KMS-11 (cell line): ENCODE measurements around the gene PNKD.
"Not testable (repeated sequence)": the region's sequence is repeated elsewhere in the genome, so short reads cannot be mapped to it uniquely, and the experiment has no call there.

Source experiments
- H2AFZ ChIP-seq: fragments of 200-600 bp; sonication (generic); 2 replicates; pipeline ENCODE4 v1.6.1; 2016; ENCODE audit warnings: antibody characterized with exemption, mixed run types, low read depth
- H3K27ac ChIP-seq: fragments of 200-600 bp; sonication (generic); 2 replicates; pipeline ENCODE4 v1.6.1; 2016; ENCODE audit warnings: mild to moderate bottlenecking, mixed run types
- H3K27me3 ChIP-seq: fragments of 200-600 bp; sonication (generic); 2 replicates; pipeline ENCODE4 v1.6.1; 2017; ENCODE audit warnings: mild to moderate bottlenecking, low read depth, mixed run types, moderate library complexity; ENCODE audit not compliant: insufficient read depth
- H3K36me3 ChIP-seq: fragments of 200-600 bp; sonication (generic); 2 replicates; pipeline ENCODE4 v1.6.1; 2017; ENCODE audit warnings: mild to moderate bottlenecking, mixed run types; ENCODE audit not compliant: insufficient read depth
- H3K4me1 ChIP-seq: fragments of 200-600 bp; sonication (generic); 2 replicates; pipeline ENCODE4 v1.6.1; 2016; ENCODE audit warnings: mild to moderate bottlenecking, low read depth, mixed run types; ENCODE audit not compliant: poor library complexity, severe bottlenecking
- H3K4me2 ChIP-seq: fragments of 200-600 bp; sonication (generic); 2 replicates; pipeline ENCODE4 v1.7.0; 2016; ENCODE audit warnings: mild to moderate bottlenecking, mixed run types
- H3K4me3 ChIP-seq: fragments of 200-600 bp; sonication (generic); IDR thresholded peaks from 2 replicates; pipeline ENCODE4 v1.6.1; 2017; ENCODE audit warnings: low read depth, low read length, mixed read lengths; ENCODE audit not compliant: insufficient read depth
- H3K79me2 ChIP-seq: fragments of 200-600 bp; sonication (generic); 2 replicates; pipeline ENCODE4 v1.6.1; 2016; ENCODE audit warnings: low read depth, mixed run types; ENCODE audit not compliant: insufficient read depth
- H3K9ac ChIP-seq: fragments of 200-600 bp; sonication (generic); 2 replicates; pipeline ENCODE4 v1.6.1; 2016; ENCODE audit warnings: mild to moderate bottlenecking, mixed run types
- H4K20me1 ChIP-seq: fragments of 200-600 bp; sonication (generic); 2 replicates; pipeline ENCODE4 v1.6.1; 2016; ENCODE audit warnings: mild to moderate bottlenecking, mixed run types; ENCODE audit not compliant: insufficient read depth
- CTCF ChIP-seq: fragments of 200-600 bp; sonication (generic); conservative IDR thresholded peaks from 2 replicates; pipeline ENCODE4 v1.6.1; 2017; ENCODE audit warnings: low read depth, mild to moderate bottlenecking, antibody characterized with exemption, low read length, moderate library complexity, mixed read lengths

PNKD gene

GRCh38 chr2:218305383-218305782, 35.1 kb downstream of the PNKD start:
- no peak for TF ChIP-seq CTCF
- Histone ChIP-seq H4K20me1 (no peaks in the 10 kb centered on the region), H3K27ac (no peak overlapping the region), H3K4me1 (peaks cover 7% of the 10 kb centered on the region), H3K79me2 (no peaks in the 10 kb centered on the region), H3K9ac (no peak overlapping the region), H2AFZ (no peak overlapping the region), H3K4me2 (no peak overlapping the region), H3K4me3 (no peak overlapping the region), H3K27me3 (no peaks in the 10 kb centered on the region), H3K36me3 (no peaks in the 10 kb centered on the region)

GRCh38 chr2:218306184-218306920, 36.0 kb downstream of the PNKD start:
- no peak for TF ChIP-seq CTCF
- Histone ChIP-seq H3K27ac (no peak overlapping the region), H4K20me1 (no peaks in the 10 kb centered on the region), H3K36me3 (no peaks in the 10 kb centered on the region), H2AFZ (no peak overlapping the region), H3K4me2 (no peak overlapping the region), H3K4me1 (peaks cover 2% of the 10 kb centered on the region), H3K79me2 (no peaks in the 10 kb centered on the region), H3K4me3 (no peak overlapping the region), H3K9ac (no peak overlapping the region), H3K27me3 (no peaks in the 10 kb centered on the region)

GRCh38 chr2:218307415-218308090, 37.2 kb downstream of the PNKD start:
- Histone ChIP-seq H3K27ac (no peak overlapping the region), H3K4me3 (no peak overlapping the region), H4K20me1 (no peaks in the 10 kb centered on the region), H3K79me2 (no peaks in the 10 kb centered on the region), H3K9ac (no peak overlapping the region), H2AFZ (no peak overlapping the region), H3K36me3 (no peaks in the 10 kb centered on the region), H3K27me3 (no peaks in the 10 kb centered on the region), H3K4me1 (peaks cover under 1% of the 10 kb centered on the region), H3K4me2 (no peak overlapping the region)
- no peak for TF ChIP-seq CTCF

GRCh38 chr2:218310853-218311540, 40.7 kb downstream of the PNKD start:
- no peak overlapping the region for H3K4me2 ChIP-seq
- no peaks in the 10 kb centered on the region for H4K20me1 ChIP-seq
- no peak overlapping the region for H3K4me3 ChIP-seq
- no peaks in the 10 kb centered on the region for H3K36me3 ChIP-seq
- H3K9ac ChIP-seq = no peak overlapping the region
- H3K27ac ChIP-seq = no peak overlapping the region
- no peaks in the 10 kb centered on the region for H3K79me2 ChIP-seq
- no peak overlapping the region for H2AFZ ChIP-seq
- H3K4me1 ChIP-seq = peaks cover 22% of the 10 kb centered on the region
- H3K27me3 ChIP-seq = no peaks in the 10 kb centered on the region
- TF ChIP-seq CTCF = no peak

GRCh38 chr2:218311541-218312266, 41.4 kb downstream of the PNKD start:
- not testable (repeated sequence) for H2AFZ ChIP-seq, H3K4me2 ChIP-seq, H3K27ac ChIP-seq, H3K9ac ChIP-seq, H3K4me3 ChIP-seq, H3K79me2 ChIP-seq, H3K27me3 ChIP-seq, H3K36me3 ChIP-seq, H4K20me1 ChIP-seq
- peaks cover 22% of the 10 kb centered on the region for H3K4me1 ChIP-seq
